Measurements from ENCODE around the gene COBL. TPM values are rescaled to one million over a fixed set of nuclear protein-coding genes. Genes with fewer than 3 reads are reported as not detected.

COBL gene
- total RNA-seq, 1 donor from 2014 or later = 6.3 TPM

- no peaks in the 10 kb centered on the region for H3K9me3 ChIP-seq (ENCODE audit: low read depth)
- Mint-ChIP-seq H3K36me3 (no peaks in the 10 kb centered on the region), H3K4me1 (no peaks in the 10 kb centered on the region), H3K9me3 (peaks cover 2% of the 10 kb centered on the region), H3K27me3 (ENCODE audit: insufficient read depth, low read depth) (no peaks in the 10 kb centered on the region), H3K4me3 (no peak overlapping the region), H3K27ac (no peak overlapping the region)
- H3K27me3 ChIP-seq = no peaks in the 10 kb centered on the region
- H3K79me2 ChIP-seq (ENCODE audit: low read depth) = no peaks in the 10 kb centered on the region
- no peak overlapping the region for H3K27ac ChIP-seq
- no peak for DNase-seq (ENCODE audit: low spot score)
- no peak overlapping the region for H3K9ac ChIP-seq
- H3K4me1 ChIP-seq = no peaks in the 10 kb centered on the region
- TF ChIP-seq EZH2phosphoT487 (IDR thresholded peaks at IDR 0.05) = no peak
- no peak for TF ChIP-seq EZH2 (IDR thresholded peaks at IDR 0.05)
- TF ChIP-seq, protein P1, sequence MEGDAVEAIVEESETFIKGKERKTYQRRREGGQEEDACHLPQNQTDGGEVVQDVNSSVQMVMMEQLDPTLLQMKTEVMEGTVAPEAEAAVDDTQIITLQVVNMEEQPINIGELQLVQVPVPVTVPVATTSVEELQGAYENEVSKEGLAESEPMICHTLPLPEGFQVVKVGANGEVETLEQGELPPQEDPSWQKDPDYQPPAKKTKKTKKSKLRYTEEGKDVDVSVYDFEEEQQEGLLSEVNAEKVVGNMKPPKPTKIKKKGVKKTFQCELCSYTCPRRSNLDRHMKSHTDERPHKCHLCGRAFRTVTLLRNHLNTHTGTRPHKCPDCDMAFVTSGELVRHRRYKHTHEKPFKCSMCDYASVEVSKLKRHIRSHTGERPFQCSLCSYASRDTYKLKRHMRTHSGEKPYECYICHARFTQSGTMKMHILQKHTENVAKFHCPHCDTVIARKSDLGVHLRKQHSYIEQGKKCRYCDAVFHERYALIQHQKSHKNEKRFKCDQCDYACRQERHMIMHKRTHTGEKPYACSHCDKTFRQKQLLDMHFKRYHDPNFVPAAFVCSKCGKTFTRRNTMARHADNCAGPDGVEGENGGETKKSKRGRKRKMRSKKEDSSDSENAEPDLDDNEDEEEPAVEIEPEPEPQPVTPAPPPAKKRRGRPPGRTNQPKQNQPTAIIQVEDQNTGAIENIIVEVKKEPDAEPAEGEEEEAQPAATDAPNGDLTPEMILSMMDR (IDR thresholded peaks at IDR 0.05) = no peak
- H2AFZ ChIP-seq (replicated peaks) = no peak overlapping the region
- H3K36me3 ChIP-seq = no peaks in the 10 kb centered on the region
- H4K20me1 ChIP-seq (ENCODE audit: low read depth) = no peaks in the 10 kb centered on the region
- no peak overlapping the region for H3K4me3 ChIP-seq
- no peak overlapping the region for H3K4me2 ChIP-seq
- H3F3A ChIP-seq (ENCODE audit: low read depth) = no peaks in the 10 kb centered on the region
These were observed 275.8 kb downstream of the COBL start for GRCh38 chr7:51040787-51041186.

DNA sequence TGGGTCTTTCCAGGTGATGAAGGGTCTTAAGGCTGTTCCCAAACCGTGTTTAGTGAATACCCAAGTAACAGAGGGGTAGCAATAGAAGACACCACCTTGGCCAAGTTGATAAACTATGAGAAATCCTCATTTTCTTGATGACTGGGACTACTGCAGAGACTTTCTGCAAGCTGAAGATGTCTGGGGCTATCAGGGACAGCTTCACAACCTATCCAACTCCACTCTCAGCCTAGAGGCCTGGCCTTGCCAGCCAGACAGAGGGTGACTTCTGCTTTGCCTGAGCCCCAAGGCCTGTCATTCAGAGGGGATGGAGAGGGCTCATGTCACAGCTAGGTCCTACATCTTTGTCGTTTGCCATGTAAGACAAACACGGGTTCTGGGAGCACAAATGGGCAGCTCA is 278.0 kb downstream of the COBL start:
- Histone ChIP-seq H2AFZ (replicated peaks) (no peak overlapping the region), H3K27me3 (no peaks in the 10 kb centered on the region), H4K20me1 (ENCODE audit: low read depth) (no peaks in the 10 kb centered on the region), H3K4me1 (peaks cover 18% of the 10 kb centered on the region), H3K27ac (no peak overlapping the region), H3K4me3 (no peak overlapping the region), H3K9ac (no peak overlapping the region), H3K9me3 (ENCODE audit: low read depth) (no peaks in the 10 kb centered on the region), H3K79me2 (ENCODE audit: low read depth) (no peaks in the 10 kb centered on the region), H3K36me3 (no peaks in the 10 kb centered on the region), H3F3A (ENCODE audit: low read depth) (no peaks in the 10 kb centered on the region), H3K4me2 (no peak overlapping the region)
- H3K27ac Mint-ChIP-seq = no peak overlapping the region
- no peak for DNase-seq (ENCODE audit: low spot score)
- H3K4me1 Mint-ChIP-seq = peaks cover 13% of the 10 kb centered on the region
- no peaks in the 10 kb centered on the region for H3K27me3 Mint-ChIP-seq (ENCODE audit: insufficient read depth, low read depth)
- no peaks in the 10 kb centered on the region for H3K9me3 Mint-ChIP-seq
- no peak for TF ChIP-seq EZH2 (IDR thresholded peaks at IDR 0.05)
- TF ChIP-seq EZH2phosphoT487 (IDR thresholded peaks at IDR 0.05) = no peak
- TF ChIP-seq, protein P1 (IDR thresholded peaks at IDR 0.05) = no peak
- H3K36me3 Mint-ChIP-seq = no peaks in the 10 kb centered on the region
- H3K4me3 Mint-ChIP-seq = no peak overlapping the region

DNA sequence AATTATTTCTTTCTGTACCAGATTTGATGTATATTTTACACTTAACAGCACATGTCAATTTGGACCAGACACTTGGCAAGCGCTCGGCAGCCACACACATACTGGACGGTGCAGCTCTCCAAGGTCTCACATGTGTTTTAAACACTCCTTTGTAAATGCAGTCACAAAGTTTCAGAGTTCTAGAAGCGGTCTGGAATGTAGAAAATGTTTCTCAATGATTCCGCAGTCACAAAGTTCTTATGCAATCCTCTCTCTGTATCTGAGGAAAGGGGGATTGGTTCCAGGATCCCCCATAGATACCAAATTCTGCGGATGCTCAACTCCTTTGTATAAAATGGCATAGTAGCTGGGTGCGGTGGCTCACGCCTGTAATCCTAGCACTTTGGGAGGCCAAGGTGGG is 280.9 kb downstream of the COBL start:
- Histone ChIP-seq H3K79me2 (ENCODE audit: low read depth) (no peaks in the 10 kb centered on the region), H3K4me2 (no peak overlapping the region), H3F3A (ENCODE audit: low read depth) (no peaks in the 10 kb centered on the region), H3K27me3 (no peaks in the 10 kb centered on the region), H3K4me3 (no peak overlapping the region), H3K4me1 (peaks cover 31% of the 10 kb centered on the region), H3K9ac (no peak overlapping the region), H2AFZ (replicated peaks) (no peak overlapping the region), H3K36me3 (no peaks in the 10 kb centered on the region), H3K27ac (no peak overlapping the region), H4K20me1 (ENCODE audit: low read depth) (no peaks in the 10 kb centered on the region), H3K9me3 (ENCODE audit: low read depth) (no peaks in the 10 kb centered on the region)
- H3K27me3 Mint-ChIP-seq (ENCODE audit: insufficient read depth, low read depth) = peaks cover 2% of the 10 kb centered on the region
- TF ChIP-seq EZH2 (IDR thresholded peaks at IDR 0.05) = no peak
- TF ChIP-seq EZH2phosphoT487 (IDR thresholded peaks at IDR 0.05) = no peak
- TF ChIP-seq, protein P1 (IDR thresholded peaks at IDR 0.05) = no peak
- peaks cover 27% of the 10 kb centered on the region for H3K4me1 Mint-ChIP-seq
- H3K27ac Mint-ChIP-seq = no peak overlapping the region
- DNase-seq (ENCODE audit: low spot score) = no peak
- H3K36me3 Mint-ChIP-seq = no peaks in the 10 kb centered on the region
- H3K4me3 Mint-ChIP-seq = no peak overlapping the region
- H3K9me3 Mint-ChIP-seq = no peaks in the 10 kb centered on the region
